Activated CD8-positive, alpha-beta memory T cell treated with anti-CD3 and anti-CD28 coated beads, Interleukin-2, amount 50 U/mL, for 4 hours (primary cell): ENCODE results near the gene MAFF.

ENCODE experiments used
- DNase-seq: peaks from one replicate; pipeline ENCODE4 v3.0.0-alpha.2; 2020

MAFF gene

GRCh38 chr22:38250643-38251340 is 49.0 kb downstream of the MAFF start:
- DNase-seq = no peak

GRCh38 chr22:38251341-38251692 is 49.5 kb downstream of the MAFF start:
- DNase-seq = no peak

- no peak for DNase-seq
Observed at GRCh38 chr22:38255697-38256096, 53.9 kb downstream of the MAFF start.

GRCh38 chr22:38257181-38257580 is 55.4 kb downstream of the MAFF start:
- no peak for DNase-seq

GRCh38 chr22:38257650-38258250 is 56.0 kb downstream of the MAFF start:
- no peak for DNase-seq

- no peak for DNase-seq
Observed at GRCh38 chr22:38258895-38259294, 57.1 kb downstream of the MAFF start.

GRCh38 chr22:38259370-38259769 is 57.6 kb downstream of the MAFF start:
- DNase-seq = no peak

GRCh38 chr22:38260761-38261681 is 59.2 kb downstream of the MAFF start:
- DNase-seq = no peak

GRCh38 chr22:38262051-38262795 is 60.4 kb downstream of the MAFF start:
- DNase-seq = peak; percentile 50

- DNase-seq = no peak
Observed at GRCh38 chr22:38264322-38264843, 62.6 kb downstream of the MAFF start.
